ENCODE data around the gene RTN4RL1.

RTN4RL1 gene

GRCh38 chr17:2068519-2069051 is 43.5 kb upstream of the RTN4RL1 start:
- in situ Hi-C loops (cut with HindIII; ENCODE audit: low sequenced_read_pairs), result loop anchor here (10.0 kb wide), 1 partner anchor 106 kb away; no protein-coding TSS in a partner anchor
- no peak for DNase-seq (ENCODE audit: low read depth)
- no peak for TF ChIP-seq CTCF (IDR thresholded peaks at IDR 0.05; ENCODE audit: low read depth, low read length, missing control alignments)
- no peak overlapping the region for H3K4me3 ChIP-seq (ENCODE audit: low read depth, low read length)

GRCh38 chr17:2068031-2068518 is 42.9 kb upstream of the RTN4RL1 start:
- peak; percentile 93 for DNase-seq (ENCODE audit: low read depth)
- in situ Hi-C loops (cut with HindIII; ENCODE audit: low sequenced_read_pairs), result loop anchor here (10.0 kb wide), 1 partner anchor 107 kb away; no protein-coding TSS in a partner anchor
- H3K4me3 ChIP-seq (ENCODE audit: low read depth, low read length), result no peak overlapping the region
- peak; percentile 47 for TF ChIP-seq CTCF (IDR thresholded peaks at IDR 0.05; ENCODE audit: low read depth, low read length, missing control alignments)

- no peak for TF ChIP-seq CTCF (IDR thresholded peaks at IDR 0.05; ENCODE audit: low read depth, low read length, missing control alignments)
- in situ Hi-C loops (cut with HindIII; ENCODE audit: low sequenced_read_pairs), result loop anchor here (10.0 kb wide), 1 partner anchor 107 kb away; no protein-coding TSS in a partner anchor
- H3K4me3 ChIP-seq (ENCODE audit: low read depth, low read length), result no peak overlapping the region
- peak; percentile 85 for DNase-seq (ENCODE audit: low read depth)
Measured at GRCh38 chr17:2067608-2068024, 42.5 kb upstream of the RTN4RL1 start.

GRCh38 chr17:2067048-2067561 is 42.0 kb upstream of the RTN4RL1 start:
- no peak overlapping the region for H3K4me3 ChIP-seq (ENCODE audit: low read depth, low read length)
- in situ Hi-C loops (cut with HindIII; ENCODE audit: low sequenced_read_pairs), result loop anchor here (10.0 kb wide), 1 partner anchor 108 kb away; no protein-coding TSS in a partner anchor
- no peak for DNase-seq (ENCODE audit: low read depth)
- no peak for TF ChIP-seq CTCF (IDR thresholded peaks at IDR 0.05; ENCODE audit: low read depth, low read length, missing control alignments)

GRCh38 chr17:2065949-2066400 is 40.8 kb upstream of the RTN4RL1 start:
- no peak overlapping the region for H3K4me3 ChIP-seq (ENCODE audit: low read depth, low read length)
- DNase-seq (ENCODE audit: low read depth), result no peak
- no peak for TF ChIP-seq CTCF (IDR thresholded peaks at IDR 0.05; ENCODE audit: low read depth, low read length, missing control alignments)
- in situ Hi-C loops (cut with HindIII; ENCODE audit: low sequenced_read_pairs), result loop anchor here (10.0 kb wide), 1 partner anchor 109 kb away; no protein-coding TSS in a partner anchor

- TF ChIP-seq CTCF (IDR thresholded peaks at IDR 0.05; ENCODE audit: low read depth, low read length, missing control alignments), result peak; percentile 46
- in situ Hi-C loops (cut with HindIII; ENCODE audit: low sequenced_read_pairs), result loop anchor here (10.0 kb wide), 1 partner anchor 110 kb away; no protein-coding TSS in a partner anchor
- no peak for DNase-seq (ENCODE audit: low read depth)
Measured at GRCh38 chr17:2064980-2065785, 40.0 kb upstream of the RTN4RL1 start.

More at GRCh38 chr17:2064980-2065785, 40.0 kb upstream of the RTN4RL1 start:
- no peak overlapping the region for H3K4me3 ChIP-seq (ENCODE audit: low read depth, low read length)

Data from astrocyte of the cerebellum (primary cell).